Measurements from ENCODE around the gene FOXJ1.

DNA sequence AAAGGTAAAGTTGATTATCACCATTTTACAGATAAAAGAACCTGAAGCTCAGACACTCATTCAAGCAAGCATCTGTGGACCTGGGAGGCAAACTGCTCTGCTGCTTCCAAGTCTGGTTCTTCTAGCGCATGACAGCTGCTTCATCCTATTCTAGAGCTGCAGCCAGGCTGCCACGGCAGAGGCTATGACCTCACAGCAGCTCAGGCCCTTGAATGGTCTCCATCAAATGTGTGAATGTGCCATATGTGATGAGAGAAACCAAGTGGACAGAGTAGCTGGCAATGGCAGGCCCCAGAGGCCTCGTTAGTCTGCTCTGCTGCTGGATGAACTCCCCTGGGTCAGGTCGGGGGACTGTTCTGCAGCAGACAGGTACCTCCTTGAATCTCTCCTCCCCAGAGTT lies 30.7 kb upstream of the FOXJ1 start:
- TF ChIP-seq, protein P1, sequence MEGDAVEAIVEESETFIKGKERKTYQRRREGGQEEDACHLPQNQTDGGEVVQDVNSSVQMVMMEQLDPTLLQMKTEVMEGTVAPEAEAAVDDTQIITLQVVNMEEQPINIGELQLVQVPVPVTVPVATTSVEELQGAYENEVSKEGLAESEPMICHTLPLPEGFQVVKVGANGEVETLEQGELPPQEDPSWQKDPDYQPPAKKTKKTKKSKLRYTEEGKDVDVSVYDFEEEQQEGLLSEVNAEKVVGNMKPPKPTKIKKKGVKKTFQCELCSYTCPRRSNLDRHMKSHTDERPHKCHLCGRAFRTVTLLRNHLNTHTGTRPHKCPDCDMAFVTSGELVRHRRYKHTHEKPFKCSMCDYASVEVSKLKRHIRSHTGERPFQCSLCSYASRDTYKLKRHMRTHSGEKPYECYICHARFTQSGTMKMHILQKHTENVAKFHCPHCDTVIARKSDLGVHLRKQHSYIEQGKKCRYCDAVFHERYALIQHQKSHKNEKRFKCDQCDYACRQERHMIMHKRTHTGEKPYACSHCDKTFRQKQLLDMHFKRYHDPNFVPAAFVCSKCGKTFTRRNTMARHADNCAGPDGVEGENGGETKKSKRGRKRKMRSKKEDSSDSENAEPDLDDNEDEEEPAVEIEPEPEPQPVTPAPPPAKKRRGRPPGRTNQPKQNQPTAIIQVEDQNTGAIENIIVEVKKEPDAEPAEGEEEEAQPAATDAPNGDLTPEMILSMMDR (IDR thresholded peaks at IDR 0.05): no peak
- no peak for TF ChIP-seq POLR2A (IDR thresholded peaks at IDR 0.05)

Measured in lower leg skin (tissue), 3 donors.